ENCODE results near the gene FAM25A. TPM values are rescaled to one million over a fixed set of nuclear protein-coding genes. Genes with fewer than 3 reads are reported as not detected.
"Not testable (repeated sequence)": the region's sequence is repeated elsewhere in the genome, so short reads cannot be mapped to it uniquely, and the experiment has no call there.

The FAM25A gene
- total RNA-seq, 1 donor: not detected

- H3K4me3 ChIP-seq (ENCODE audit: low read depth, low read length): no peak overlapping the region
- no peak for TF ChIP-seq CTCF (IDR thresholded peaks at IDR 0.05; ENCODE audit: insufficient read depth, low read depth, low read length)
- DNase-seq (ENCODE audit: low read depth): no peak
These were observed 40.7 kb upstream of the FAM25A start for GRCh38 chr10:86979296-86979818.

GRCh38 chr10:86979977-86980448, 40.1 kb upstream of the FAM25A start:
- no peak overlapping the region for H3K4me3 ChIP-seq (ENCODE audit: low read depth, low read length)
- DNase-seq (ENCODE audit: low read depth): no peak

GRCh38 chr10:86981020-86981419, 39.1 kb upstream of the FAM25A start:
- not testable (repeated sequence) for H3K4me3 ChIP-seq (ENCODE audit: low read depth, low read length); DNase-seq (ENCODE audit: low read depth)

More at GRCh38 chr10:86979977-86980448, 40.1 kb upstream of the FAM25A start:
- TF ChIP-seq CTCF (IDR thresholded peaks at IDR 0.05; ENCODE audit: insufficient read depth, low read depth, low read length): no peak

- TF ChIP-seq CTCF (IDR thresholded peaks at IDR 0.05; ENCODE audit: insufficient read depth, low read depth, low read length): no peak
- no peak for DNase-seq (ENCODE audit: low read depth)
- H3K4me3 ChIP-seq (ENCODE audit: low read depth, low read length): no peak overlapping the region
These were observed 38.4 kb upstream of the FAM25A start for GRCh38 chr10:86981716-86982115.

GRCh38 chr10:86984498-86984897, 35.6 kb upstream of the FAM25A start:
- DNase-seq (ENCODE audit: low read depth); H3K4me3 ChIP-seq (ENCODE audit: low read depth, low read length): not testable (repeated sequence)

GRCh38 chr10:86988520-86988919, 31.6 kb upstream of the FAM25A start:
- no peak overlapping the region for H3K4me3 ChIP-seq (ENCODE audit: low read depth, low read length)
- no peak for TF ChIP-seq CTCF (IDR thresholded peaks at IDR 0.05; ENCODE audit: insufficient read depth, low read depth, low read length)
- DNase-seq (ENCODE audit: low read depth): no peak

- H3K4me3 ChIP-seq (ENCODE audit: low read depth, low read length); DNase-seq (ENCODE audit: low read depth): not testable (repeated sequence)
These were observed 28.7 kb upstream of the FAM25A start for GRCh38 chr10:86991362-86991761.

GRCh38 chr10:86992456-86992855, 27.6 kb upstream of the FAM25A start:
- no peak overlapping the region for H3K4me3 ChIP-seq (ENCODE audit: low read depth, low read length)
- TF ChIP-seq CTCF (IDR thresholded peaks at IDR 0.05; ENCODE audit: insufficient read depth, low read depth, low read length): no peak
- no peak for DNase-seq (ENCODE audit: low read depth)
